GM19438 (cell line): ENCODE measurements around the gene MAFG.

Source experiments
- ATAC-seq: cut with Tn5 transposase; IDR thresholded peaks from one replicate; pipeline ENCODE4 v1.9.1; 2021; ENCODE audit warnings: low read depth; ENCODE audit not compliant: unreplicated experiment

The MAFG gene

GRCh38 chr17:81871387-81872230 lies 55.9 kb downstream of the MAFG start:
- no peak for ATAC-seq

GRCh38 chr17:81870981-81871386 lies 56.6 kb downstream of the MAFG start, which contains the start of gene ARHGDIA:
ARHGDIA (minus strand) TSS chr17:81871337; CDS start chr17:81869930, 1,407 bp downstream.
- ATAC-seq: no peak

GRCh38 chr17:81870131-81870980 lies 57.2 kb downstream of the MAFG start:
- no peak for ATAC-seq

DNA sequence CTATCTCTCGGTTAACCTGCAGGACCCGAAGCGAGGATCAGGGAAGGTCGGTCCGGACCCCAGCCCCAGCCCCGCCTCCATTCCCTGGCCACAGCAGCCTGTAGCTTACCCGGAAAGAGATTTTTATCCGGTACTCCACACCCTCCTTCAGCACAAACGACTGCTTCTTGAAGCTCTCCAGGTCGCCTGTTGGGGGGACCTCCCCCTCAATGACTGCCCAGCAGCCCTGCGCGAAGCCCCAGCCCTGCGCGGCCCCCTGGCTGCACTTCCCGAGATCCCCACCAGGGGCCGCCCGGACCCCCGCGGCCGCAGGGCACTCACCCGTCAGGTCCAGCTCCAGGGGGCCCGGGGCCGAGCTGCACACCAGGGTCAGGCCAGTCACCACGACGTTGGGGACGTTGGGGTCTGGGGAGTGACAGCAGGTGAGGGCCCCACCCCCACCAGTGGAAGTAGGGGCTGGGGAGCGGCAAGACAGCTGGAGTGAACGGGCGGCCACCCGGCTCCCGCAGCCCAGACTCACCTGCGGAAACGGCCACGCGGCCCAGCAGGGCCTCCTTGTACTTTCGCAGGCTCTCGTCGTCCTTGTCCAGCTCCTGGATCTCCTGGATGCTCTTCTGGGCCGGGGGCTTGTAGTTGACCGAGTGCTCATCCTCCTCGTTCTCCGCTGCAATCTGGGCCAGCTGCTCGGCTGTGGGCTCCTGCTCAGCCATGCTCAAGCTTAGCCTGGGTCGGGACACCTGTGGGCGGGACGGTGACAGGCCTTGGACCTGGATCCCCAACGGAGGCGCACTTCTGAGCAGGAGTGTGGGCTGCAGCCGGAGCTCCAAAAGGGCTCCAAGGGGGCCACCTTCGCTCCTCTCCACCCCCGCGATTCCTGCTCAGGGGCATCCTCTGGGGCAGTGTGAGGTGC lies 58.1 kb downstream of the MAFG start:
- ATAC-seq: no peak

- ATAC-seq: no peak
These were observed 58.8 kb downstream of the MAFG start for GRCh38 chr17:81868674-81869220.
